ENCODE measurements around the gene GALNT18.

Gene GALNT18

GRCh38 chr11:11525283-11525682 is 96.5 kb downstream of the GALNT18 start:
- no peak for DNase-seq

DNA sequence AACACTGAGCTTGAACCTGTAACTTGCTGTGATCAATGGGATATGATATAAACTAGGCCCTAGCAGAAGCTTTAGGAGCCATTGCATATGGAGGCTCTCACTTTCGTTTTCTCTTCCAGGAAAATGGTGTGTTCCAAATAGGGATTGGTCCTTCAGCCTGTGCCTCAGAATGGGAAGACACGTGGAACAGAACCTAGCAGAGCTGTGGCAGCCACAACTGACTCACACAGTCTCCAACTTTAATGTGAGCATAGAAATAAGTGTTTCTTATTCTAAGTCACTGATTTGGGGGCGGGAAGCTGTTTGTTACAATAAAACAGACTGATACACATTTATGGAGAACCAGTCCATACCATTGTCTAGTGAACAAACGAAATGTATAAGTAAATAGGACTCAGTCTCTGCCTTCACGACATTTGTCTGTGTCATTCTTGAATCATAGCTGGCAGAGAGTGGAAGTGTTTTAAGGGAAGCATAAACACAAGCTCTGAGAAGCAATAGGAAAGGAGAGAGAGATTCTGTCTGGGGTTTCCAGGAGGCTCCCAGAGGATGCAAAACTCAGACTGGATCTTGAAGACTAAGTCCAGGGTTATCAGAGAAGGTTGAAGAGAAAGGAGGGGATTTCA is 97.3 kb downstream of the GALNT18 start:
- DNase-seq, result no peak

- DNase-seq, result no peak
Measured at GRCh38 chr11:11522591-11522990, 99.2 kb downstream of the GALNT18 start.

GRCh38 chr11:11521306-11522002 is 100.4 kb downstream of the GALNT18 start:
- DNase-seq, result no peak

DNA sequence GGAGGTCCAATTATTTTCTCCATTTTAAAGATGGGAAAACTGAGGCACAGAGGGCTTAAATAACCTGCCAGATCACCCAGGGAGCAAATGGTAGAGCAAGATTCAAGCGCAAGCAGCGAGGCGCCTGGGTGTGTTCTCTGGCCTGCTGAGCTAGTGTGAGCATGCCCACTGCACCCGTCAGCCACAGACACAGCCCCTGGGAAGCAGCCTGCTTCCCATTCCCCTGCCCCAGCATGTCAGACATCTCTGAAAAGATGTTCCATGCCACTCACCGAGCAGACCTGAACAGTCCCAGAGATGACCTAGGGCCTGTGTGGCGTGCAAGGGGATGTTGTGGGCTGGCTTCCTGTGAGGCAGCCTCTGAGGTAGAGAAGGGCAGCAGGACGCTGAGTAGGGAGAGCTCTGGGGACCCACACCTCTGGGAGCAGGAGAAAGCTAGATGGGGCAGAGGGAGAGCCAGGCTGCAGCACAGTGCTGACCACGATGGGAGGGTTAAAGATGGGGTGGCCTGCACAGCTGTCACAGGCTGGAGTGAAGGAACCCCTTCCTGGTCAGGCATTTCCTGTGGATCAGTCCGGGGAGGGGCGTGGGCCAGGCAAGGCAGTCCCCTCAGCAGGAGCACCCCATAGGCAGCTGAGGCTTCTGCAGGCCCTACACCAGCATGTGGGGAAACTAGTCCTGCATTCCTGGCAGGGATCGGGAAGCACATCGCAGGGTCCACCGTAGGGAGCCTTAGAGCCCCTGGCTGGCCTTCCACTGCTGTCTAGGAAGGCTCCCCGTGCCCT is 101.4 kb downstream of the GALNT18 start:
- DNase-seq, result no peak

- DNase-seq, result no peak
Measured at GRCh38 chr11:11519184-11519583, 102.6 kb downstream of the GALNT18 start.

DNA sequence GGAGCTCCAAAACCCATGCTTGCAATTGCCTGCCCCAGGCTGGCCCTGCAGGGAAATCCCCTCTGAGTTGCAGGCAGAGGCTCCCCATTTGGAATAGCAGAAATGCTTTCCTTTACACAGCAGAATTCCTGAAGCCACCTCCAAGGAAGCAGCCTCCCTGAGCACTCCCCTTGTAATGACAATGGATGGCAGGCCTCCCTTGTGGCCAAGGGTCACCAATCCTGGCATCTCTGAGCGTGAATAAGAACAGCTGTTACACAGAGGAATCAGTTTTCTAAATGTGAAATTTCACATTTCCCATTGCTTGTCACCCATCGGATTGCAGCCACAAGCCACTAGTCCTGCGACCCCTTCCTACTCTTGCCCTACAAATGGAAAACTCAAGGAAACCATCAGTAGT is 107.6 kb downstream of the GALNT18 start:
- no peak for DNase-seq

- DNase-seq, result no peak
Measured at GRCh38 chr11:11513422-11513821, 108.4 kb downstream of the GALNT18 start.

DNA sequence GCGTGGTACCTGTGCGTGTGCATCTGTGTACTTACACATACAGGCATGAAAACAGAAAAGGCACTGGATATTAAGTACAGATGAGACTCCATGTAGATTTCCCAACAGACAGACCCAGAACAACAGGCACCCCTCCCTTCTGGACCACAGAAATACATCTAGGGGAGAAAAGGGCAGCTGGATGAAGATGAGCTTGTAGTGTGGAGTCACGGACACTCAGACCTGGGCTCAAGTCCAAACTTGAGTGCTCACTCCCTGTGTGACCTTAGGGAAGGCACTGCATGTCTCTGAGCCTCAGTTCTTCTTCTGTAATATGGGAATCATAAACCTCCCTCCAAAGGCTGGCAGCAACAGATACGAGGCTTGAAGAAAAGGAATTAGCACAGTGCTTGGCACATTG is 108.9 kb downstream of the GALNT18 start:
- DNase-seq, result no peak

- no peak for DNase-seq
Measured at GRCh38 chr11:11512502-11512901, 109.3 kb downstream of the GALNT18 start.

GRCh38 chr11:11512090-11512489 is 109.7 kb downstream of the GALNT18 start:
- DNase-seq, result no peak

GRCh38 chr11:11510939-11511338 is 110.9 kb downstream of the GALNT18 start:
- DNase-seq, result no peak

DNA sequence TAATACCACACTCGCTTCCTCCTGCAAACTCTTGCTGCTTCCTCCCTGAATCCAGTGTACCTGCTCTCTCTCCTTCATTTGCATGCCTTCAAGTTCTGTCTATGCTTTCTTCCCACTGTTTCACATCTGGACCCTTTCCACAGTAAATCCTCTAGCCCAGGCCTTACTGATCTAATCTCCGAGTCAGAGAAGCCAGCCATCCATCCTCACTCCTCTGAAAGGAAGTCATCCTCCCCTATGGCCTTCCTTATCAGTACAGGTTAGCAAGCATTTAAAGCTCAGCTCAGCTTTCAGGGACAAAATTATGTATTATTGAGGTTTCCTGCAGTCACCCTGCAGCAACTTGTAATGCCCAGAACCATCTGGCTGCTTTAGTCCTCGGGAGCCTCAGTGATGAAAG is 116.1 kb downstream of the GALNT18 start:
- DNase-seq, result no peak

- no peak for DNase-seq
Measured at GRCh38 chr11:11505190-11505589, 116.6 kb downstream of the GALNT18 start.

GRCh38 chr11:11504071-11504470 is 117.7 kb downstream of the GALNT18 start:
- no peak for DNase-seq

DNA sequence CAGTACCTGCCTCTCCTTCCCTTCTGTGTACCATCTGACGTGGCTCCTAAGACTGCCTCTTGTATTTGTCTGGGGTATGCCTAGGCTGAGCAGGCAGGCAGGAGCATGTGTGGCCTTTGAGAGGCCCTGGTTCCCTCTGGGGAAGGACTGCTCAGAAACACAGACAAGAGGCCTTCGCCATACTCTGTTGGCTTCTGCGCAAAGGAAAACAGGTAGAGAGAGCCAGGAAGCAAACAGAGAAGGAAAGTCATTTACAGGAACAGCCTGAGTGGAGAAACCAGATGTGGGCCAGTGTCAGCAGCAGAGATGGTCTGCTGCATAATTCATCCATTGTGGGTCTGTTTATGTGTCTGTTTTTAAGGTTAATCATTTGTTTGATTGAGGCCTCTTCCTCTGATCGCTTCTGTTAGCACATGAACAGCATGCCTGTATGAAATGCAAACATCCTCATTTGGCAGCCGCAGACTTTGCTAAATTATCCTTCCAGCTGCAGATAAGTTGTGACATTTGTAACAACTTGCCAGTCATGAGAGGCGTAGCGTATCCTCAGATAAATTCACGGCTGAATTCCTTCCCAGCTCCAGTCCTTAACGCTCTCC is 119.4 kb downstream of the GALNT18 start:
- DNase-seq, result no peak

DNA sequence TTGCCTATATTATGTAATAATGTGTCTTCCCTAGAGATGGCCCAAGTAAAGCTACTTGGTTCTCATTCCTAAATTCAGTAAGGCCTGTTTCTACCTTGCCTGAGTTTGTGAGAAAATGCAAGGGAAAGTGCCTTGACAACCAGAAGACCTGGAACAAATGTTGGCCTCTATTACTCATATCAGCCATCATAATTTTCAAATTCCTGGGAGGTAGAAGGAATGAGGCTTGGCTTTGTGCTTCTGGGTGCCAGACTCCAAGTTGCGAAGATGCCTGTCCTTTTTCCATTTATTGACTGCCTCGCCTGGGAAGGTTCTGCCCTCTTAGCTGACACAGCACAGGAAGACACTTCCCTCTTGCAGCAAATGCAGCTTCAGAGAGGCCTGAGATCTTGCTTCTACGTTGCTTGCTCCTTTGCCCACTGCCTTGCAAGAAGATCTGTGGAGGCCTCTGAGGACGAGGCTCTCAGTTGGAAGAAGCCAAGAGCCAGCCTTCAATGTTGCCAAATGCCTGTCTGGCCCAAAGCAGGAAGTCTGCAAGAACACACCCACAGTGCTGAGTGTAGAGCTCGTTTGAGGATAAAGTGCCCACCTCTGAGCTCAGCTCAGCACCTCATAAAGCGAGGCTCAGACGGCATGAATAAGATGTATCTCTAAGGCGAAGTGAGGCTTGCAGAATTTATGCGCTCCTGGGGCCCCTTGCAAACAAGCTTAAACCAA is 120.1 kb downstream of the GALNT18 start:
- DNase-seq, result no peak

GRCh38 chr11:11500744-11501487 is 120.9 kb downstream of the GALNT18 start:
- no peak for DNase-seq

DNA sequence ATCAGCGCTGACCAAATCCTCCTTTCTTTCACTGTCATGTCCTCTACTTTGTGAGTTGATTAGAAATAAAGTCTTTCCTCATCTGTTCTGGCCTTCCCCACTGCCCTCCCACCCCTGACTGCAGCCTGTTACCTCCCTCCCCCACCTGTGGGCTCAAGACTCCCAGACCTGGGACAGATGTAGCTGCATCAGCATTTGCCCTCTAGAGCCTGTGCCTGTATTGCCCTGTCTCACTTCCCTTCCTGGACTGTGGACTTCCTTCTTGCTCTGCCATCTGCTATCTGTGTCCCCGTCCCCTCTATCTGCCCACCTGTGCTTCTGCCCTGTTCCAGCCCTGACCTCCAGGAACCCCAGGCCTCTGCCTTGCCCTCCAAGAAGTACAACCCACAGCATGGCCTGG is 122.5 kb downstream of the GALNT18 start:
- no peak for DNase-seq

- no peak for DNase-seq
Measured at GRCh38 chr11:11498195-11498594, 123.6 kb downstream of the GALNT18 start.

GRCh38 chr11:11496879-11497278 is 124.9 kb downstream of the GALNT18 start:
- DNase-seq, result no peak

DNA sequence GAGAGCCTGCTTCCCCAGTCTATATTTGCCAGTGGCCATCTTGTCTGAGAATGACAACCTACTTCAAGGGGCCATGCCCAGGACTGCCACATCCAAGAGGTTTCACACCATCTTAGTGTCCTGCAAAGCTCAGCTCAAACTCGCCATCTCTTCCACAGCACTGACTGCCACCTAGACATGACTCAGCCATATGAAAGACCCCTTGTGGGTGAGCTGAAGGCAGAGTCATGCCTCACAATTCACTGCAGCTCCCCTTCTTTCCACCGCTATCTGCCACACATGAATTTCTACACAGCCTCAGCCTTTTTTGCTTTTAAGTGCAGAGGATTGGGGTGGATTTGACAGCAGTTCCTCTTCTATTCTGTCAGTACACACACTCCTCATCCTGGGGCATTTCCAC is 127.5 kb downstream of the GALNT18 start:
- DNase-seq, result no peak

Data from stimulated activated CD4-positive, alpha-beta T cell treated with anti-CD3 and anti-CD28 coated beads, Interleukin-2, amount 100 ng/mL, for 48 hours (primary cell).